Trophoblast cell (in vitro differentiated cells and primary cell): ENCODE measurements around the gene CALCR.

ENCODE experiments used
- DNase-seq, 2 donors: peaks; one replicate each; pipeline ENCODE4 v3.0.0-alpha.2; 2016
- H2AFZ ChIP-seq: 2 replicates; pipeline ENCODE4 v1.6.1; 2013; ENCODE audit warnings: low read length, moderate library complexity, mild to moderate bottlenecking; ENCODE audit not compliant: insufficient read depth, poor library complexity
- H2AK5ac ChIP-seq: 2 replicates; pipeline ENCODE4 v1.6.1; 2013; ENCODE audit warnings: mild to moderate bottlenecking, low read length
- H2BK120ac ChIP-seq: 2 replicates; pipeline ENCODE4 v1.6.1; 2013; ENCODE audit warnings: low read length, mild to moderate bottlenecking, moderate library complexity; ENCODE audit not compliant: insufficient read depth, poor library complexity
- H2BK12ac ChIP-seq: 2 replicates; pipeline ENCODE4 v1.6.1; 2013; ENCODE audit warnings: mild to moderate bottlenecking, low read length, moderate library complexity
- H2BK5ac ChIP-seq: 2 replicates; pipeline ENCODE4 v1.6.1; 2013; ENCODE audit warnings: low read length, low read depth, moderate library complexity, mild to moderate bottlenecking; ENCODE audit not compliant: poor library complexity
- H3K14ac ChIP-seq: 2 replicates; pipeline ENCODE4 v1.6.1; 2013; ENCODE audit warnings: mild to moderate bottlenecking, low read length
- H3K18ac ChIP-seq: 2 replicates; pipeline ENCODE4 v1.6.1; 2013; ENCODE audit warnings: mild to moderate bottlenecking, low read length
- H3K23ac ChIP-seq: 2 replicates; pipeline ENCODE4 v1.6.1; 2013; ENCODE audit warnings: low read length
- H3K27ac ChIP-seq: 2 replicates; pipeline ENCODE4 v1.5.1; 2013; ENCODE audit warnings: low read depth, mild to moderate bottlenecking, inconsistent platforms, low read length, moderate library complexity
- H3K27me3 ChIP-seq: 2 replicates; pipeline ENCODE4 v1.6.1; 2013; ENCODE audit warnings: inconsistent platforms, mild to moderate bottlenecking, low read length, moderate library complexity; ENCODE audit not compliant: insufficient read depth
- H3K36me3 ChIP-seq, 2 experiments: 1 replicate in 1 of 2; 2 replicates in 1 of 2; pipeline ENCODE4 v1.6.1; 2013; ENCODE audit warnings: low read length in 2 of 2, mild to moderate bottlenecking in 2 of 2, moderate library complexity in 1 of 2; ENCODE audit not compliant: insufficient read depth in 2 of 2, control insufficient read depth in 1 of 2
- H3K4ac ChIP-seq: 2 replicates; pipeline ENCODE4 v1.6.1; 2013; ENCODE audit warnings: low read depth, mild to moderate bottlenecking, low read length, moderate library complexity
- H3K4me1 ChIP-seq, 2 experiments: 1 replicate in 1 of 2; 2 replicates in 1 of 2; pipeline ENCODE4 v1.6.1; 2013; ENCODE audit warnings: low read length in 2 of 2, mild to moderate bottlenecking in 2 of 2, moderate library complexity in 1 of 2; ENCODE audit not compliant: insufficient read depth in 2 of 2, control insufficient read depth in 1 of 2
- H3K4me2 ChIP-seq: 2 replicates; pipeline ENCODE4 v1.6.1; 2013; ENCODE audit warnings: inconsistent platforms, mild to moderate bottlenecking, low read length, moderate library complexity
- H3K4me3 ChIP-seq: 2 replicates; pipeline ENCODE4 v1.5.1; 2013; ENCODE audit warnings: mild to moderate bottlenecking, low read depth, low read length, inconsistent platforms
- H3K79me1 ChIP-seq: one replicate; pipeline ENCODE4 v1.6.1; 2013; ENCODE audit warnings: low read length
- H3K79me2 ChIP-seq: 2 replicates; pipeline ENCODE4 v1.6.1; 2013; ENCODE audit warnings: low read length, mild to moderate bottlenecking; ENCODE audit not compliant: control insufficient read depth, insufficient read depth, poor library complexity
- H3K9ac ChIP-seq: 2 replicates; pipeline ENCODE4 v1.6.1; 2013; ENCODE audit warnings: mild to moderate bottlenecking, low read length
- H3K9me3 ChIP-seq: 2 replicates; pipeline ENCODE4 v1.6.1; 2013; ENCODE audit warnings: low read depth, mild to moderate bottlenecking, control low read depth, inconsistent platforms, low read length; ENCODE audit not compliant: insufficient read depth
- H4K12ac ChIP-seq: 2 replicates; pipeline ENCODE4 v1.6.1; 2013; ENCODE audit warnings: low read depth, mild to moderate bottlenecking, low read length, moderate library complexity
- H4K8ac ChIP-seq: 2 replicates; pipeline ENCODE4 v1.6.1; 2013; ENCODE audit warnings: low read depth, mild to moderate bottlenecking, low read length, moderate library complexity
- H4K91ac ChIP-seq: one replicate; pipeline ENCODE4 v1.6.1; 2013; ENCODE audit warnings: low read depth, mild to moderate bottlenecking, low read length, moderate library complexity
- WGBS: extraction: QIAGEN DNeasy Blood & Tissue Kit; methylation state at CpG from one replicate; pipeline ENCODE4 v1.1.7; 2013; ENCODE audit warnings: missing lambda C conversion rate; ENCODE audit not compliant: insufficient read length, insufficient coverage; ENCODE audit errors: extremely low coverage; 5-methylcytosine and 5-hydroxymethylcytosine counted together

Gene CALCR

DNA sequence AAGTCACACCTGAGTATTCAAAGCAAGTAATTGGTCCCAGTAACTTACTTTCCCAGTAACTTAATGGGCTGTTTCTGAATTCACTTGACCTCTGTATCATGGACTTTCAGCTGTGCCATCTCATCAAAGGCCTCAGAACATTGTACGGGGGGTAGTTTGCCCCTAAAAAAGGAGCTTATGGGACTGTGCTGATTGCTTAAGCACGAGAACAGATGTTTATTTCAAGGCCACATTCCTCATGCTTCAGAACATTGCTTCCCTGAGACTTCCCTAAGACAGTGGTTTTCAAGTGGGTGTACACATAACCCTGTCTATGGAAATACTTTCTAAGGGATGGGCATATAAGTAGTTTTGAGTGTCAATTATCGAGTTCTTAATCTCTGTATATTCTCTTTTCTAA, 26.8 kb downstream of the CALCR start:
- Histone ChIP-seq H2BK120ac (no peak overlapping the region), H3K27me3 (no peaks in the 10 kb centered on the region), H3K4ac (no peak overlapping the region), H3K9ac (no peak overlapping the region), H3K14ac (no peak overlapping the region), H2BK12ac (no peak overlapping the region), H2AFZ (no peak overlapping the region), H3K4me1 (no peaks in the 10 kb centered on the region), H2AK5ac (no peak overlapping the region), H3K4me2 (no peak overlapping the region), H3K4me3 (no peak overlapping the region), H2BK5ac (no peak overlapping the region), H4K8ac (no peak overlapping the region), H3K36me3 (no peaks in the 10 kb centered on the region), H3K79me1 (no peaks in the 10 kb centered on the region), H3K18ac (no peak overlapping the region), H3K23ac (no peak overlapping the region), H3K9me3 (no peaks in the 10 kb centered on the region), H3K27ac (no peak overlapping the region), H3K79me2 (no peaks in the 10 kb centered on the region), H4K91ac (no peak overlapping the region), H4K12ac (no peak overlapping the region)
- WGBS = no CpG with 5 or more reads among the region's 3 CpGs
- no peak for DNase-seq

DNA sequence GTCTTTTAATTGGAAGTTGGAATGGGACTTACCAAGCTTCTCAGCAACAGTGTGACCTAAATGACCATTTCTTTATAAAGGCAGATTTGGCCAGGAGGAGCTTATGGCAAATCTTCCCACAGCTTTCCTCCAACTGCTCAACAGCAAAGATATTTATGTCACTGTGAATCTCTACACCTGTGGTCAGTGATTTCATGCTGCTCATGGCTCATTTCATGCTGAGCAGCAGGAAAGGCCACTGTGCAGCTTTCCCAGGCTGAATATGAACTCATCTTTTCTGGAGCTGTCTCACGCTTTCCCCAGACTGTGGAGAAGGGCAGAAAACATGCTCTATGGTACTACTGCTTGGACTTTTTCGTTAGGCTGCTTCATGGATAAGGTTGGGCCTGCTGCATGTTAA, 29.8 kb downstream of the CALCR start:
- Histone ChIP-seq H3K23ac (no peak overlapping the region), H3K79me1 (no peaks in the 10 kb centered on the region), H3K9me3 (no peaks in the 10 kb centered on the region), H3K36me3 (no peaks in the 10 kb centered on the region), H3K4me2 (no peak overlapping the region), H2BK12ac (no peak overlapping the region), H3K18ac (no peak overlapping the region), H2BK120ac (no peak overlapping the region), H3K9ac (no peak overlapping the region), H4K8ac (no peak overlapping the region), H2AK5ac (no peak overlapping the region), H4K12ac (no peak overlapping the region), H3K27ac (no peak overlapping the region), H3K4me1 (no peaks in the 10 kb centered on the region), H3K4me3 (no peak overlapping the region), H4K91ac (no peak overlapping the region), H3K27me3 (no peaks in the 10 kb centered on the region), H2AFZ (no peak overlapping the region), H3K14ac (no peak overlapping the region), H3K4ac (no peak overlapping the region), H3K79me2 (no peaks in the 10 kb centered on the region), H2BK5ac (no peak overlapping the region)
- no peak for DNase-seq
- no CpG with 5 or more reads among the region's 2 CpGs for WGBS

DNA sequence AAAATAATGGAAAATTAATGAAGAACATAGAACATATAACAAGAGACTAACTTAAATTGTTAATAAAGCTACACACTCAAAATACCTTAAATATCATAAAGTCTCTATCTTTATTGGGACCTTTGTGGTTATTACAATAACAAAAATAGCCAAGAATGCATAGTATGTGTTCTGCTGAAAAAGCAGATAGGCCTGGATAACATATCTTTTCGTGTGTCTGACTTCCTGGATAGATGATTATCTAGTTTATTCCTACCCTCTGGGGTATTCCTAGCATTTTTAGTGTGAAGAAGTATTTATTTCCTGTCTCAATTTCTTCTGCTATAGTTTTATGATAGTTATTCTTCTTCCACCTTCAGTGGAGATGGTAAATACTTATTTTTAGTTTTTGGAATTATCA, 36.5 kb downstream of the CALCR start:
- H3K4me2 ChIP-seq = no peak overlapping the region
- H3K4me1 ChIP-seq = no peaks in the 10 kb centered on the region
- no peaks in the 10 kb centered on the region for H3K36me3 ChIP-seq
- peak in 1 of 2 donors; percentile 75 for DNase-seq
- no peak overlapping the region for H4K12ac ChIP-seq
- no peak overlapping the region for H4K91ac ChIP-seq
- H2BK12ac ChIP-seq = no peak overlapping the region
- no peaks in the 10 kb centered on the region for H3K27me3 ChIP-seq
- H3K18ac ChIP-seq = no peak overlapping the region
- no peak overlapping the region for H2AK5ac ChIP-seq
- H3K4ac ChIP-seq = no peak overlapping the region
- no peak overlapping the region for H3K14ac ChIP-seq
- no peaks in the 10 kb centered on the region for H3K79me2 ChIP-seq
- H3K9ac ChIP-seq = no peak overlapping the region
- no CpG with 5 or more reads among the region's 1 CpG for WGBS
- no peak overlapping the region for H3K4me3 ChIP-seq
- H2AFZ ChIP-seq = no peak overlapping the region
- no peak overlapping the region for H3K23ac ChIP-seq
- H2BK120ac ChIP-seq = no peak overlapping the region
- H3K9me3 ChIP-seq = no peaks in the 10 kb centered on the region
- no peak overlapping the region for H3K27ac ChIP-seq
- no peak overlapping the region for H2BK5ac ChIP-seq
- no peak overlapping the region for H4K8ac ChIP-seq
- H3K79me1 ChIP-seq = no peaks in the 10 kb centered on the region

DNA sequence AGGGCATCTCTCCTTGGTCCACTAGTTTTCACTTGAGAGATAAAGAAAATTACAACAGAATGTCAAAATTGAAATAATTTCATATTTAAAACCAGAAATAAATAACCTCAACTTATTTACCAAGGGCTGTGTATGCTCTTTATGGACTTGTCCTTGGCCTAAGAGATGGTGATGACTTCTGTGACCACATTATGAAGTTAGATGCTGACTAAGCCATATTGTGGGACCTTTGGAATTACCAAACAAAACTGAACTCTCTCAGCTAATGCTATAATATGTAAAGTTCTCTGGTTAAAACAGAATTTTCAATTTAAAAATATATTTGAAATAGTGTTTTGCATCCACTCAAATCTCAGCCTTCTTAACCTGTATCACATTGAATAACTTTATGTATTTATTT, 38.9 kb downstream of the CALCR start:
- Histone ChIP-seq H3K27ac (no peak overlapping the region), H3K79me1 (no peaks in the 10 kb centered on the region), H3K4ac (no peak overlapping the region), H4K12ac (no peak overlapping the region), H2BK12ac (no peak overlapping the region), H4K91ac (no peak overlapping the region), H3K4me3 (no peak overlapping the region), H3K18ac (no peak overlapping the region), H4K8ac (no peak overlapping the region), H3K9me3 (no peaks in the 10 kb centered on the region), H2BK120ac (no peak overlapping the region), H3K14ac (no peak overlapping the region), H3K79me2 (no peaks in the 10 kb centered on the region), H2BK5ac (no peak overlapping the region), H2AK5ac (no peak overlapping the region), H2AFZ (no peak overlapping the region), H3K4me1 (no peaks in the 10 kb centered on the region), H3K4me2 (no peak overlapping the region), H3K36me3 (no peaks in the 10 kb centered on the region), H3K23ac (no peak overlapping the region), H3K9ac (no peak overlapping the region), H3K27me3 (no peaks in the 10 kb centered on the region)
- DNase-seq = no peak

DNA sequence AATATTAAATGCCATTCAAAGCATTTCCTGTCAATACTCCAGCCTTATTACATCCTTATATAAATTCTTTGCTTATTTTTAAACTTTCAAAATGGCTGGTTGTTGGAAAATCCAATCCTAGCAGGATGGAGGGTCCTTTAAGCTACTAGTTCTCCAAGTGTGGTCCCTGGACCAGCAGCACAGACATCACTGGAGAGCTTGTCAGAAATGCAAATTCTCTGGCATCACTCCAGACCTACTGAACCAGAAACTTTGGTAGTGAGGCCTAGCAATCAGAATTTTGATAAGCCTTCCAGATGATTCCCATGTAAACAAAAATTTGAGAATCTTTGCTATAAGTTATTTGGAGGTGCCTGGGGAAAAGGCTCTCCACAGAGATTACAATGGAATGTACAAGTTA, 43.8 kb downstream of the CALCR start:
- Histone ChIP-seq H4K91ac (no peak overlapping the region), H3K79me2 (no peaks in the 10 kb centered on the region), H3K4me1 (no peaks in the 10 kb centered on the region), H2BK12ac (no peak overlapping the region), H3K27me3 (no peaks in the 10 kb centered on the region), H3K4ac (no peak overlapping the region), H3K18ac (no peak overlapping the region), H3K27ac (no peak overlapping the region), H4K12ac (no peak overlapping the region), H2BK5ac (no peak overlapping the region), H2AK5ac (no peak overlapping the region), H3K14ac (no peak overlapping the region), H3K79me1 (no peaks in the 10 kb centered on the region), H3K4me2 (no peak overlapping the region), H3K23ac (no peak overlapping the region), H3K36me3 (no peaks in the 10 kb centered on the region), H3K9me3 (no peaks in the 10 kb centered on the region), H2AFZ (no peak overlapping the region), H3K4me3 (no peak overlapping the region), H3K9ac (no peak overlapping the region), H2BK120ac (no peak overlapping the region), H4K8ac (no peak overlapping the region)
- no peak for DNase-seq
